GM18861 (cell line): ENCODE measurements around the gene SRGAP1.
"Not testable (repeated sequence)": the region's sequence is repeated elsewhere in the genome, so short reads cannot be mapped to it uniquely, and the experiment has no call there.

ENCODE experiments used
- ATAC-seq: cut with Tn5 transposase; IDR thresholded peaks from one replicate; pipeline ENCODE4 v1.9.1; 2021; ENCODE audit not compliant: unreplicated experiment

SRGAP1 gene

DNA sequence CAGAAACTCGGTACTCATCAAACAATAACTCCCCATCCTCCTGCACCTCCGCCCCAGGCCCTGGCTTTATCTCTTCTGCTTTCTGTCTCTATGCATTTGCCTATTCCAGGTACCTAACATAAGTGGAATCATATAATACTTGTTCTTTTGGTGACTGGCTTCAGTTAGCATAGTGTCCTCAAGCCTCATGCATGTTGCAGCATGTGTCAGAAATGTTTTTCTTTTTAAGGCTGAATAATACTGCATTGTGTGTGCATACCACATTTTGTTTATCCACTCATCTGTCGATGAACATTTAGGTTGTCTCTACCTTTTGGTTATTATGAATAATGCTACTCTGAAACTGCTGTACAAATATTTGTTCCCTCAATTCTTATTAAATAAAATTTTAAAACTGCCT lies 260.5 kb downstream of the SRGAP1 start:
- no peak for ATAC-seq

- no peak for ATAC-seq
Measured at GRCh38 chr12:64107776-64108175, 263.3 kb downstream of the SRGAP1 start.

- no peak for ATAC-seq
Measured at GRCh38 chr12:64109706-64110105, 265.2 kb downstream of the SRGAP1 start.

DNA sequence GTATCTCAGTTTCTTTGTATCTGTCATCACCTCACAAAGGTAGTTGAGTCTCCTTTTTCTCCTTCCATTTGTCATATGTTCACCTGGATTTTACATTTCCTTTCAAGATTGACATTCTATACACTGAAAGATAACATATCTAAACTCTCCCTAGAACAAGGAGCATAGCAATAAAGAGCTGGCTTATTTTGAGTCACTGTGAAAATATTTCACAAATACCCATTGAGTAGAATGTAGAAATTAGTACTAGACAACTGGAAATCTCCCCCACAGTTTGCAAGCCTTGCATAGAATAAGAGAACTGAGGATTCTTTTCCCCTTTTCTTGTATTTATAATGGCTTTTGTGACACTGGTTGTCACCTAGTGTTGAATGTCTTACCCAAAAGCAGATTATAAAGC lies 266.4 kb downstream of the SRGAP1 start:
- no peak for ATAC-seq

DNA sequence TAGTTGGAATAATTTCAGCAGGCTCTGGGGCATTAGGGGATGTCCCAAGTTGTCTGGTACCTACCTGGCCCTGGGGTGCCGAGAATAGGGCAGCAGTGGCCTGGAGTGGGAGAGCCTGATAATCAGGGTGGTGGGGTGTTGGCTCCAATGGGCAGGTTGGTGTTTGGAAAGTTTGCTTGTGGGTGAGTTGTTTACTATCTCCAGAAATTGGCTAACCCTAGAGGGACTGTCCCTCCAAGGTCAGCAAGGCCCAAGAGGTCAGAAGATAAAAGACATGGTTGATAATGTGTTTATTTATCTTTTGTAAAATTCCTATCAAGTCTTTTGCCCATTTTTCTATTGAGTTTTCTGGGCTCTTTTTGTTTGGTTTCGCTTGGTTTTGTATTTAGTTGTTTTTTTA lies 272.5 kb downstream of the SRGAP1 start:
- ATAC-seq, result no peak

DNA sequence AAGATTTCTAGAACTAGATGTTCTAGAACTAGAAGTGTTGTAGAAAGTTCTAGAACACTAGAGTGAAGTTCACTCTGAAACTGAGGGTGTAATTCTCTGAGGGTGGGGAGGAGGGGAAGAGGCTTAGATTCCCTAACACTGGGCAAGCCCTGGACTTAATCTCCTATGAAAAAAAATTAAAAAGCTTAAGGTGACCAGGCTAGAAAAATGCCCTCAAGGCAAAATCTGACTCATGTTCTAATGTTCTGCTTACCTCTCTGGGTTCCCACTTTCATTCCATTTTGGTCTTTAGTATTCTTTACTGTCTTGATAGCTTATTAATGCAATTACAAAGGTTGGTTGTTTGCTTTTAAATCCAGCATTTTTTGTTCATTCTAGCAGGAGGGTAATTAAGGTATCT lies 276.1 kb downstream of the SRGAP1 start:
- ATAC-seq, result no peak

DNA sequence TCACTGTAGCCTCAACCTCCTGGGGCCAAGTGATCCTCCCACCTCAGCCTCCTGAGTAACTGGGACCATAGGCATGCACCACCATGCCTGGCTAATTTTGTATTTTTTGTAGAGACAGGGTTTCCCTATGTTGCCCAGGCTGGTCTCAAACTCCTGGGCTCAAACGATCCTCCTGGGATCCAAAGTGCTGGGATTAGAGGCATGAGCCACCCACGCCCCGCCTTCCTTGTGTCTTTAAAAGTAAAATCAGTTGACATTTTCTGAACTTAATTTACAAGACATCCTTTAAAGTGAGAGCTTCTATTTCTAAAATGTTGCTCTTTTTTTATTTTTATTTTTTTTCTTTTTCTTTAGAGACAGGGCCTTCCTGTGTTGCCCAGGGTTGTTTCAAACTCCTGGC lies 276.6 kb downstream of the SRGAP1 start:
- ATAC-seq, result not testable (repeated sequence)

- ATAC-seq, result no peak
Measured at GRCh38 chr12:64122154-64122553, 277.7 kb downstream of the SRGAP1 start.

DNA sequence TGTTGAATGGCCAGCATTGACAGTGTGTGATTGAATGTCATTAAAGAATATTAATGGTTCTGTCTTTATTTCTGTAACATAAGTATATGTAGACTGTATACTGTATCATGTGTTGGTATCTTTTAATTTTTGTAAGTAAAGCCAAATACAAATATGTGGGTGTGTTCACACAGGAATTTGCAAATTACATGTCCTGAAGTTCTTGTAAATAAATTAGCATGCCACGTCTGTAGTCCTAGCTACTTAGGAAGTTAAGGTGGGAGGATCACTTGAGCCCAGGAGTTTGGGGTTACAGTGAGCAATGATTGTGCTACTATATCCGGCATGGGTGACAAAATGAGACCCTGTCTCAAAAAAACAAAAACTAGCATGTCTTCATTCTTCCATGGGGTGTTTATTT lies 278.5 kb downstream of the SRGAP1 start:
- no peak for ATAC-seq

DNA sequence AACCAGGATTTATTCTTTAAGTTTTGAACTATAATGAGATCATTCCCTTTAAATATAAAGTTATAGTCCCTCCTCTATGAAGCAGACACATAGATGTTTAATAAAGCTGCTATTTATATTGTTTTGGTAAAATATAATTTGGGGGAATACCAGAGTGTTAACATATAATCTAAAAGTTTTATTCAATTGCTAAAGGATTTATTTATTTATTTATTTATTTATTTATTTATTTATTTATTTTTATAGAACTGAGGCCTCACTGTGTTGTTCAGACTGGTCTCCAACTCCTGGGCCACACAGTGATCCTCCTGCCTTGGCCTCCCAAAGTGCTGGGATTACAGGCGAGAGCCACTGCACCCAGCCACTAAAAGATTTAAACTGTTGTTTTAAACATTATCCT lies 278.9 kb downstream of the SRGAP1 start:
- ATAC-seq, result no peak

DNA sequence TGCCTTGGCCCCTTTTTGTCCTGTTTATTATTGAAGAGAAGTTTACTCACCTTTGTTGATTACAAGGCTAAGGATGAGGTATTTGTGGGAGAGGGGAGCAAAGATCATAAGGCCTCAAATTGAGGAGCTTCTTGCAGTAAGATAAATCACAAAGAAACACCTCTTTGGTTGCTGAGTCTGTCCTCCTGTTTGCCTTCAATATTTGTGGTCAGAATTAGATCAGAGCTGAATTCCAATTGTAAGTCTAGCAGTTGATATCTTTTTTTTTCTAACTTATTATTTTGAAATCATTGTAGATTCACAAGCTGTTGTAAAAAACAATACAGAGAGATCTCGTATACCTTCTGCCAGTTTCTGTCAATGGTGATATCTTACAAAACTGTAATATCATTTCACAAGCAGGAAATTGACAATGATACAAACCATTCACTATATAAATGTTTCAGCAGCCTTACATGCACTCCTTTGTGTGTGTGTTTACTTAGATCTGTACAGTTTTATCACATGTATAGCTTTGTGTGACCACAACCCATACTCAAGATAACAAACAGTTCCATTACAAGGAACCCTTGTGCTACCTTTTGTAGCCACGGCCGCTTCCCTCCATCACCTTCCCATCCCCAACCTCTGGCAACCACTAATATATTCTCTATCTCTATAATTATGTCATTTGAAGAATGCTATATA lies 280.2 kb downstream of the SRGAP1 start:
- ATAC-seq, result no peak

DNA sequence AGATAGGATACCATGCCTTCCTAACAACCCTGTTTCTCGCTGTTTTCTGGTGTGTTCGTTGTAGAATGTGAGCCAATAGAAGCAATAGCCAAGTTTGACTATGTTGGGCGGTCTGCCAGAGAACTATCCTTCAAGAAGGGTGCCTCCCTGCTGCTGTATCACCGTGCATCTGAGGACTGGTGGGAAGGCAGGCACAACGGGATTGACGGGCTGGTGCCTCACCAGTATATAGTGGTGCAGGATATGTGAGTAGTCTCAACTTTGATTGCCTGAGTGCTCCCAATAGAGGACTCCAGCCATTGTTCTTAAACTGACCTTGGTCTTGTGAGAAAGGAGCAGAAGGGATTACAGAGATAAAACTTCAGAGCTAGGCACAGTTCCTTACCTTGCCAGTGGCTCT lies 281.4 kb downstream of the SRGAP1 start:
- no peak for ATAC-seq

GRCh38 chr12:64127811-64128210 lies 283.3 kb downstream of the SRGAP1 start:
- ATAC-seq, result no peak

GRCh38 chr12:64128366-64128765 lies 283.9 kb downstream of the SRGAP1 start:
- ATAC-seq, result no peak

- ATAC-seq, result not testable (repeated sequence)
Measured at GRCh38 chr12:64130476-64130875, 286.0 kb downstream of the SRGAP1 start.

- not testable (repeated sequence) for ATAC-seq
Measured at GRCh38 chr12:64131456-64131855, 287.0 kb downstream of the SRGAP1 start.

GRCh38 chr12:64132672-64133071 lies 288.2 kb downstream of the SRGAP1 start:
- ATAC-seq, result not testable (repeated sequence)

- ATAC-seq, result no peak
Measured at GRCh38 chr12:64137117-64137516, 292.6 kb downstream of the SRGAP1 start.

GRCh38 chr12:64139021-64139420 lies 294.5 kb downstream of the SRGAP1 start:
- ATAC-seq, result no peak

GRCh38 chr12:64142382-64142781 lies 297.9 kb downstream of the SRGAP1 start:
- ATAC-seq, result no peak

DNA sequence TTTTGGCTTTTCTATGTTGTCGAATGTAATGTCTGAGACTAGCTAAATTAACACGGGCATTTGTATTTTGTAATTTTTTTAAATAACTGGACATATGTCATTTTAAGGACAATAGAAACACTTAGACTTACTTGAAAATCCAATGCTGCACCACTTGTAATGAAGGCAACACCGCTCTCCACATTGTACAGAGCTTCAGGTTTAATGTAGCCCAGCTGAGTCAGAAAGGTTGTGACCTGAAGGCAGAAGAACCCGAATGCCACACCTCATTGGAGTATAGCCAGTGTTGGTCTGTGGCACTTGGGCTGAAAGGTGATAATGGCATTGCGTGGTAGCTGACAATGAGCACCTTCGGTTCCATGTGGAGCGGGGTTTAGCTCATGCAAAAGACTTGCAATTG lies 298.3 kb downstream of the SRGAP1 start:
- ATAC-seq, result no peak

DNA sequence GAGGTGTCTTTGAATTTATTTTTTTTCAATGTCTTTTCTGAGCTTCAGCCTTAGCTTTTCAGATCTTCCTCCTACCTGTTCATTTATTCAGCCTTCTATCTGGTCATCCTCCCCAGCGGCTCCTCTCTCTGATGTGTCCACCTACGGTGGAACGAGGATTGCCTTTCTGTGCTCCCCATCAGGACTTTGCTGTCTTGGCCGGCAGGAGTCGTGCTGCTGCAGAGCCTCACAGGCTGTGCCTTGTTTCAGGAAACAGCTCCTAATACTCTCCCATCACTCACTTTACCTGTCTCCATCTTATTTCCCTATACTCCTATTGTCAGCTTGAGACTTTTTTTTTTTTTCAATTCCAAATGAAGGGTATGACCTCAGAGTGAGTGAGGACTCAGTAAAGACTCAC lies 300.7 kb downstream of the SRGAP1 start:
- ATAC-seq, result no peak

GRCh38 chr12:64147011-64147631 lies 302.6 kb downstream of the SRGAP1 start:
- no peak for ATAC-seq
